Middle frontal gyrus (tissue), 1 donor: ENCODE data around the gene FBXO15.

ENCODE experiments used
- DNase-seq: peaks from one replicate; pipeline ENCODE4 v3.0.0-alpha.2; 2015; ENCODE audit warnings: low spot score; ENCODE audit errors: extremely low spot score

FBXO15 gene

GRCh38 chr18:74114116-74114515 is 33.5 kb downstream of the FBXO15 start:
- no peak for DNase-seq

- DNase-seq = no peak
Observed at GRCh38 chr18:74113711-74114110, 33.9 kb downstream of the FBXO15 start.

- no peak for DNase-seq
Observed at GRCh38 chr18:74110976-74111375, 36.7 kb downstream of the FBXO15 start.

GRCh38 chr18:74110149-74110548 is 37.5 kb downstream of the FBXO15 start:
- no peak for DNase-seq

- no peak for DNase-seq
Observed at GRCh38 chr18:74108460-74108859, 39.2 kb downstream of the FBXO15 start.

- DNase-seq = no peak
Observed at GRCh38 chr18:74097803-74098202, 49.8 kb downstream of the FBXO15 start.

GRCh38 chr18:74092922-74093321 is 54.7 kb downstream of the FBXO15 start:
- no peak for DNase-seq

GRCh38 chr18:74084184-74084855 is 63.3 kb downstream of the FBXO15 start:
- no peak for DNase-seq

GRCh38 chr18:74083557-74083952 is 64.1 kb downstream of the FBXO15 start:
- no peak for DNase-seq

- no peak for DNase-seq
Observed at GRCh38 chr18:74082742-74083556, 64.7 kb downstream of the FBXO15 start.

GRCh38 chr18:74081966-74082741 is 65.5 kb downstream of the FBXO15 start:
- DNase-seq = no peak

GRCh38 chr18:74078257-74078656 is 69.4 kb downstream of the FBXO15 start:
- DNase-seq = no peak

- no peak for DNase-seq
Observed at GRCh38 chr18:74074668-74075564, 72.7 kb downstream of the FBXO15 start.

GRCh38 chr18:74073957-74074667 is 73.5 kb downstream of the FBXO15 start:
- DNase-seq = no peak

- no peak for DNase-seq
Observed at GRCh38 chr18:74069178-74070050, 78.2 kb downstream of the FBXO15 start.

- DNase-seq = no peak
Observed at GRCh38 chr18:74068296-74068695, 79.3 kb downstream of the FBXO15 start.

- no peak for DNase-seq
Observed at GRCh38 chr18:74066018-74066417, 81.6 kb downstream of the FBXO15 start.

- DNase-seq = no peak
Observed at GRCh38 chr18:74065366-74065765, 82.3 kb downstream of the FBXO15 start.

- no peak for DNase-seq
Observed at GRCh38 chr18:74064510-74064909, 83.1 kb downstream of the FBXO15 start.
